Measurements from ENCODE around the gene OSBPL5.

OSBPL5 gene

DNA sequence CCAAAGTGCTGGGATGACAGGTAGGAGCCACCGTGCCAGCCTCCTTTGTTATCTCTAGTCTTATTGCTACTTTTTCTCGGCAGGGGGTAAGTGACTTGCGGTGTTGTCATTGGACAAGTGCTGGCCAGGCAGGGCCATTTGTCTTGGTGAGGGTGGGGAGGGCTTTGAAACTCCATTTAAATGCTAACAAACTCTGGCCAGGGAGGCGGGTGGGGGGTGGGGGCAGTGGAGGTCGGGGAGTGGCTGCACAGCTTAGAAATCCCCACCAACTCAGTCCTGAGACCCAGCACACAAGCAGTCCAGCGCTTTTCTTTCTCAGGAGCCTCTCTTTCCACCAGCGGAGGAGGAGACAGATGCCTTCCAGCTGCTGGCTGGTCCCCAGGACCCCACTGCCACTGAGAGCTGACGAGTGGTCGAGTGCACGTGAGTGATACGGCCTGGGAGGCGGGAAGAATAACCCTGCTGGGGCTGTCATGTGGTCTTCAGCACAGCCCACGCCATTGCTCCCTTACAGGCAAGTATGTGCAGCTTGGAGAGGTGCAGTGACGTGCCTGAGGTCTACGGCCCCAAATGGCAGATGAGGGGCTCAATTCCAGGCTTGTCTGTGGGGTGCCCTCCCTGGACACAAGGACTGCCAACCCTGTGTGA is 24.2 kb upstream of the OSBPL5 start:
- TF ChIP-seq, protein P1, sequence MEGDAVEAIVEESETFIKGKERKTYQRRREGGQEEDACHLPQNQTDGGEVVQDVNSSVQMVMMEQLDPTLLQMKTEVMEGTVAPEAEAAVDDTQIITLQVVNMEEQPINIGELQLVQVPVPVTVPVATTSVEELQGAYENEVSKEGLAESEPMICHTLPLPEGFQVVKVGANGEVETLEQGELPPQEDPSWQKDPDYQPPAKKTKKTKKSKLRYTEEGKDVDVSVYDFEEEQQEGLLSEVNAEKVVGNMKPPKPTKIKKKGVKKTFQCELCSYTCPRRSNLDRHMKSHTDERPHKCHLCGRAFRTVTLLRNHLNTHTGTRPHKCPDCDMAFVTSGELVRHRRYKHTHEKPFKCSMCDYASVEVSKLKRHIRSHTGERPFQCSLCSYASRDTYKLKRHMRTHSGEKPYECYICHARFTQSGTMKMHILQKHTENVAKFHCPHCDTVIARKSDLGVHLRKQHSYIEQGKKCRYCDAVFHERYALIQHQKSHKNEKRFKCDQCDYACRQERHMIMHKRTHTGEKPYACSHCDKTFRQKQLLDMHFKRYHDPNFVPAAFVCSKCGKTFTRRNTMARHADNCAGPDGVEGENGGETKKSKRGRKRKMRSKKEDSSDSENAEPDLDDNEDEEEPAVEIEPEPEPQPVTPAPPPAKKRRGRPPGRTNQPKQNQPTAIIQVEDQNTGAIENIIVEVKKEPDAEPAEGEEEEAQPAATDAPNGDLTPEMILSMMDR (conservative IDR thresholded peaks at IDR 0.05; ENCODE audit: low read depth) = no peak
- DNase-seq (ENCODE audit: low spot score) = no peak
- CTCF ChIA-PET = interaction anchor here (0.6 kb wide), 1 partner anchor 389 kb away, joined by 4 read pairs; no protein-coding TSS in a partner anchor
- POLR2A ChIA-PET (ENCODE audit: low non-redundant PET) = no interaction called here
- H3K27ac ChIP-seq = no peak overlapping the region

DNA sequence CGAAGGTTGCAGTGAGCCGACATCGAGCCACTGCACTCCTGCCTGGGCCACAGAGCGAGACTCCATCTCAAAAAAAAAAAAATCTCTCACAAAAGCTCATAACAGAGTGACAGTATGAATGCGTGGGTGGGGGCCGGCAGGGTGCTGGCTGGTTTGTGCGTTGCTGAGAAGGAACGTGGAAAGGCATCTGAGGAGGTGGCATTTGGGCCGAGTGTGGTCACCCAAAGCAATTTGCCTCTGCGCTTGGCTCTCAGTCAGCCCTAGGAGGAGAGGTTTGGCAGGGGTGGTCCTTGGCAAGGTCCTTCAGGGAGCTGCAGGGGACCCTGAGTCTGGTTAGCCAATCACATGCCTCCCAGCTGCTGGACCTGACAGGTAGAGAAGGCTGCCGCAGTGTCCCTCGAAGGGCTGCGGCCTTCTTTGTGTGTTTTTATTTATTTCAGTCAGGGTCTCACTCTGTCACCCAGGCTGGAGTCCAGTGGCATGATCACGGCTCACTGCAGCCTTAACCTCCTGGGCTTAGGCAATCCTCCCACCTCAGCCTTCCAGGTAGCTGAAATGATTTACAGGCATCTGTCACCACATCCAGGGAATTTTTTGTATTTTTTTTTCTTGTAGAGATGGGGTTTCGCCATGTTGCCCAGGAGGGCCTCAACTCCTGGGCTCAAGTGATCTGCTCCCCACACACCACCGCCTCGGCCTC is 23.5 kb upstream of the OSBPL5 start:
- no peak overlapping the region for H3K27ac ChIP-seq
- no peak for DNase-seq (ENCODE audit: low spot score)
- CTCF ChIA-PET = no interaction called here
- POLR2A ChIA-PET (ENCODE audit: low non-redundant PET) = no interaction called here
- TF ChIP-seq, protein P1 (conservative IDR thresholded peaks at IDR 0.05; ENCODE audit: low read depth) = no peak

DNA sequence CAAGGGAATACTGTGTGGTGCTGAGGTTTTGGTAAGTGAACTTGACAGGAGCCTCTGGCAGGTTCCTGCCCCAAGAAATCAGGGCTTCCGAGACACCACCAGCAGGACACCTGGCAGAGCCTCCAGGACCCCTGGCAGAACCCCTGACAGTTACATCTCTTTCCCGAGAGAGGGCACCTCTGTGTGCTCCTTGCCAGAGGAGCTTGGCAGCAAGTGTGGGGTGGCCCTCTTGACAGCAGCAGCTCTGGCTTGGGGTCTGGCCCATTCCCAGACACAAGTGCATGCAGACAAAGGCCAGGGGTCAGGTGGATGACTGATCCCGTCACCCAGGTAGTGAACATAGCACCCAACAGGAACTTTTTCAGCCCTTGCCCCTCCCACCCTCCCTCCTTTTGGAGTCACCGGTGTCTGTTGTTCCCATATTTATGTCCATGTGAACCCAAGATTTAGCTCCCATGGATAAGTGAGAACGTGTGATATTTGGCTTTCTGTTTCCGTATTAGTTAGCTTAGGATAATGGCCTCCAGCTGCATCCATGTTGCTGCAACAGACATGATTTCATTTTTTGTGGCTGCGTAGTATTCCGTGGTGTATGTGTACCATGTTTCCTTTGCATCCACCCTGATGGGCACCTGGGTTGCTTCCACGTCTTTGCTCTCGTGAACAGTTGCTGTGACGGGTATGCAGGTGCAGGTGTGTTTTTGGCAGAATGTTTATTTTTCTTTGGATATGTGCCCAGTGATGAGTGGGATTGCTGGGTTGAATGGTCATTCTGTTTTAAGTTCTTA is 21.2 kb upstream of the OSBPL5 start:
- CTCF ChIA-PET = no interaction called here
- no peak overlapping the region for H3K27ac ChIP-seq
- TF ChIP-seq, protein P1 (conservative IDR thresholded peaks at IDR 0.05; ENCODE audit: low read depth) = no peak
- POLR2A ChIA-PET (ENCODE audit: low non-redundant PET) = no interaction called here
- no peak for DNase-seq (ENCODE audit: low spot score)

DNA sequence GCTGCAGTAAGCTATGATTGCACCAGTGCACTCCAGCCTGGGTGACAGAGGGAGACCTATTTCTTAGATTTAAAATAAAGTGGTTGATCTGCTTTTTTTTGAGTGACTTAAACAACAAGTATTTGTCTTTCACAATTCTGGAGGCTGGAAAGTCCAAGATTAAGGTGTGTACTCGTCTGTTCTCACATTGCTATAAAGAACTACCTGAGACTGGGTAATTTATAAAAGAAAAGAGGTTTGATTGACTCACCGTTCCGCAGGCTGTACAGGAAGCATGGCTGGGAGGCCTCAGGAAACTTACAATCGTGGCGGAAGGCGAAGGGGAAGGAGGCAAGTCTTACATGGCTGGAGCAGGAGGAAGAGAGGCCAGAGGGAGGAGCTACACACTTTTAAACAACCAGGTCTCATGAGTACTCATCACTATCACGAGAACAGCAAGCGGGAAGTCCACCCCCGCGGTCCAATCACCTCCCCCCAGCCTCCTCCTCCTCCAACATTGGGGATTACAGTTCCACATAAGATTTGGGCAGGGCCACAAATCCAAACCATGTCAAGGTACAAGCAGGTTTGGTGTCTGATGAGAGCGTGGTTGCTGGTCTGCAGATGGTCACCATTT is 19.7 kb upstream of the OSBPL5 start:
- H3K27ac ChIP-seq = no peak overlapping the region
- DNase-seq (ENCODE audit: low spot score) = no peak
- CTCF ChIA-PET = no interaction called here
- TF ChIP-seq, protein P1 (conservative IDR thresholded peaks at IDR 0.05; ENCODE audit: low read depth) = no peak
- POLR2A ChIA-PET (ENCODE audit: low non-redundant PET) = no interaction called here

DNA sequence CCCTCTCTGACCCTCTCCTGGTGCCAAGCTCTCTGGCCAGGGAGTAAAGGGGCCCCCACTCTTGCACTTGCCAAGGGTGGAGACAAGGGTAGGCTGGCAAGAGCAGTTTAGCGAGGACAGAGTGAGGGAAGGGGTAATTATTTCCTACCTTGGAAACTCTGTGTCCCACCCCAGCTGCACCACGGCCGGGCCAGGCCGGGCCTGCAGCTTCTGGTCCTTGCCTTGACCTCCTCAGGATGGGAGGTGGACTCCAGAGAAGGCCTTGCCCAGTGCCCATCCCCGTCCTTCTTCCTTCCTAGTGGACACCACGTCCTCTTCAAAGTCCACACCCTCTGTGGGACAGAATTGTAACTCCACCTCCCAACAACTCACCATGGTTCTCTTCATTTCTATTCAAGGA is 18.4 kb upstream of the OSBPL5 start:
- TF ChIP-seq, protein P1 (conservative IDR thresholded peaks at IDR 0.05; ENCODE audit: low read depth) = no peak
- ChIA-PET CTCF (no interaction called here), POLR2A (ENCODE audit: low non-redundant PET) (no interaction called here)
- H3K27ac ChIP-seq = no peak overlapping the region
- no peak for DNase-seq (ENCODE audit: low spot score)

DNA sequence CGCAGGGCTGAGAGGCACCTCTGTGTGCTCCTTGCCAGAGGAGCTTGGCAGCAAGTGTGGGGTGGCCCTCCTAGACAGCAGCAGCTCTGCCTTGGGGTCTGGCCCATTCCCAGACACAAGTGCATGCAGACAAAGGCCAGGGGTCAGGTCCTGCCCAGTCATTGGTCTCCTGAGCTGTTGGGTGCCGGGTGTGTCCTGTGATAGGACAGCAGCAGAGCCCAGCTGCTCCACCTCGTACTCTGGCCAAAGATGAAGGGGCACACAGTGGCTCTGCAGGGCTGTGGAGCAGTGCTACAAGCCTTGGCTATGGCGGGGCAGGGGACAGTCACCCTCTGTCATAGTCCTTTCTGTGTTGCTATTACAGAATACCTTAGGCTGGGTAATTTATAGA is 17.3 kb upstream of the OSBPL5 start:
- CTCF ChIA-PET = no interaction called here
- no peak for DNase-seq (ENCODE audit: low spot score)
- no peak overlapping the region for H3K27ac ChIP-seq
- POLR2A ChIA-PET (ENCODE audit: low non-redundant PET) = no interaction called here
- TF ChIP-seq, protein P1 (conservative IDR thresholded peaks at IDR 0.05; ENCODE audit: low read depth) = no peak

Data from RWPE1 (cell line).